HG03565 (cell line): ENCODE data around the gene MYH7B.

Experiments used
- ATAC-seq: cut with Tn5 transposase; IDR thresholded peaks from one replicate; pipeline ENCODE4 v1.9.1; 2021; ENCODE audit warnings: mild to moderate bottlenecking, moderate library complexity; ENCODE audit not compliant: unreplicated experiment

MYH7B gene

GRCh38 chr20:34990231-34990630, 34.6 kb downstream of the MYH7B start:
- ATAC-seq: no peak

DNA sequence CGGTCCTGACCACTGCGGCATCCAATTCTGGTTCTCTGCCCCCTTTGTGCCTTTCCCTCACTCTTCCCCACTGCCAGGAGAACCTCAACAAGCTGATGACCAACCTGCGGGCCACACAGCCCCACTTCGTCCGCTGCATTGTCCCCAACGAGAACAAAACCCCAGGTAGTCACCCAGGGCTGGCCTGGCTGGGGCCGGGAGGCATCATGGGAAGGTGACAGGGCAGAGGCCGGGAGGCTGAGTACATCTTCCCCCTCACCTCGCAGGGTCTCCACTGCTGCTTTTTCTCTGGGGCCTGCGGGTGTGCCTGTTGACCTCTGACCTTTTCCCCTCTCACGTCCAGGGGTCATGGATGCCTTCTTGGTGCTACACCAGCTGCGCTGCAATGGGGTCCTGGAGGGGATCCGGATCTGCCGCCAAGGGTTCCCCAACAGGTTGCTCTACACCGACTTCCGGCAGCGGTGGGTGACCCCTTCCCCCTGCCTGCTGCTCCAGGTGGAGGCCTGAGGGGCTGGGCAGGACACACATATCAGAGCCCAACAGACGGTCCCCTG, 35.1 kb downstream of the MYH7B start:
- no peak for ATAC-seq

DNA sequence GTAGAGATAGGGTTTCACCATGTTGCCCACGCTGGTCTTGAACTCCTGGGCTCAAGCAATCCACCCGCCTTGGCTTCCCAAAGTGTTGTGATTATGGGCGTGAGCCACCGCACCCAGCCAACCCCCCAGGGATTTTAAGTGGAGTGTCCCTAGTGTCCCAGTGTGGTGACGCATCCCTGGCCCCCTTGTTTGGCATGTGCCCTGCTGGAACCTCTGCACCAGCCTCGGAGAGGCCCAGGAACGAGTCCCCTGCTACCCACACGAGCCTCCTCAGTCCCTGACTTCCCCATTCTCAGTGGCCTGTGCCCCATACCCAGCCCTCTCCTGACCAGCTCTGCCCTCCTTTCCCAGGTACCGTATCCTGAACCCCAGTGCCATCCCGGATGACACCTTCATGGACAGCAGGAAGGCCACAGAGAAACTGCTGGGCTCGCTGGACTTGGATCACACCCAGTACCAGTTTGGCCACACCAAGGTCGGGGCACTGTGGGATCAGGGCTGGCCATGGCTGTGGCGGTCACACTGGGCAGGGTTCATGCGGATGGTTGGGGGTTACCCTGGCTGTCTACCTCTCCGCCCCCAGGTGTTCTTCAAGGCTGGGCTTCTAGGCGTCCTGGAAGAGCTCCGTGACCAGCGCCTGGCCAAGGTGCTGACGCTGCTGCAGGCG, 37.2 kb downstream of the MYH7B start:
- ATAC-seq: no peak

- no peak for ATAC-seq
Measured at GRCh38 chr20:34993941-34994508, 38.4 kb downstream of the MYH7B start.

DNA sequence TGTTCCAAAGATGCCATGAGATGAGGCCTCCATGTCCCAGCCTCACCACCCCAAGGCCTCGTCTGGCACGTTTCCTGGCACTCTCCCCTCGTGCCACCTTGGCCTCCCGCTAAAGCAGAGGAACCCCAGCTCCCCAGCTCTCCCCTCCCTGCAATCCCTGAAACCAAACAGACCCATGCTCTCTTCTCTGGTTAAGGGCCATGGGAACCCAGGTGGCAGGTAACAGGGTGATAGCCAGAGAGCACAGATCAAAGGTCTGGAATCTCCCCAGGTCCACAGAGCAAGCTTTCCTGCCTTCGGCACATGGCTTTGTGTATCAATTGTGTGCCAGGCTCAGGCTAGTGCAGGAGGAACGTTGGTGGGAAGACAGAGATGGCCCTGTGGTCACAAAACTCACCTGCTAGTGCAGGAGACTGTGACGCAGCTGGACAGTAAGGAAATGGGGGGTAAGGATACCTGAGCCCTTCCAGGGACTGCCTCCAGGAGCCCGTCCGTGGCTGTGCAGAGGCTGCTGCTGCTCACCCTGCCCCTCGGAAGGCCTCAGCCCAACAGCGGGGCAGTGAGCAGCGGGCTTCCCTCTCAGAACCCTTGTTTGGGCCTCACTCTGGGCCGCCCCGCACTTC, 39.0 kb downstream of the MYH7B start:
- ATAC-seq: no peak

GRCh38 chr20:34995192-34995591, 39.5 kb downstream of the MYH7B start:
- no peak for ATAC-seq

DNA sequence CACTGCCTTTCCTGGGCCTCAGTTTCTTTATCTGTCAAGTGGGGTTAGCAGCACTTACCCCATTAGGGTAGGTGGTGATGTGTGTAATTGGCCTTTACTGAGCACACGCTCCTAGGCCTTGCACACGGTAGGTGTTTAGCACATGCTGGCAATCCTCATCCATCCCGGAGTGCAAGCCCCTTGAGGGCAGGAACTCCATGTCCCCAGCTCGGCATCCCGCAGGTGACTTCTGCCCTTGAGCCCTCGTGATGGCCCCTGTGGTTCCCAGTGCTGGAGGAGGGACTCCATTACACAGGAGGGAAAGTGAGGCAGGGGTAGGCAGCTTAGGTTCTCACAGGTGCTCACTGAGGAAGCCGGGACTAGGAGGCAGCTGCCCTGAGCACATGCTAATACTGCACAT, 40.0 kb downstream of the MYH7B start:
- no peak for ATAC-seq

- no peak for ATAC-seq
Measured at GRCh38 chr20:34996243-34997028, 40.8 kb downstream of the MYH7B start.

GRCh38 chr20:34997131-34997561, 41.5 kb downstream of the MYH7B start:
- no peak for ATAC-seq

GRCh38 chr20:34997774-34998173, 42.1 kb downstream of the MYH7B start:
- no peak for ATAC-seq

- no peak for ATAC-seq
Measured at GRCh38 chr20:34998331-34998950, 42.8 kb downstream of the MYH7B start.

- ATAC-seq: no peak
Measured at GRCh38 chr20:34999021-34999451, 43.4 kb downstream of the MYH7B start.

DNA sequence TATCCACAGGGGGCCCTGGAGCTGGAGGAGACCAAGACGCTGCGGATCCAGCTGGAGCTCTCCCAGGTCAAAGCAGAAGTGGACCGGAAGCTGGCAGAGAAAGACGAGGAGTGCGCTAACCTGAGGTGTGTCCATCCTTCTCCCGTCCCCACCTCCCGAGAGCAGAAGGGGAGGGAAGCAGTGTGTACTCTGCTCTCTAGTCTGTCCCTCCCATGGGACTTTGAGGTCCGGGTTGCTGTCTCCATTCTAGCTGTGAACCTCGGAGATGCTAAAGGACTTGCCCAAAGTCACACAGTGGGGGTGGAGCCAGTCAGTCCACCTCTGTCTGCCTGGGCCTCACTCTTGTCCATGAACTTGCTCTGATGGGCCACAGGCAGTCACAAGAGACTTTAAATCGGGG, 44.1 kb downstream of the MYH7B start:
- no peak for ATAC-seq

DNA sequence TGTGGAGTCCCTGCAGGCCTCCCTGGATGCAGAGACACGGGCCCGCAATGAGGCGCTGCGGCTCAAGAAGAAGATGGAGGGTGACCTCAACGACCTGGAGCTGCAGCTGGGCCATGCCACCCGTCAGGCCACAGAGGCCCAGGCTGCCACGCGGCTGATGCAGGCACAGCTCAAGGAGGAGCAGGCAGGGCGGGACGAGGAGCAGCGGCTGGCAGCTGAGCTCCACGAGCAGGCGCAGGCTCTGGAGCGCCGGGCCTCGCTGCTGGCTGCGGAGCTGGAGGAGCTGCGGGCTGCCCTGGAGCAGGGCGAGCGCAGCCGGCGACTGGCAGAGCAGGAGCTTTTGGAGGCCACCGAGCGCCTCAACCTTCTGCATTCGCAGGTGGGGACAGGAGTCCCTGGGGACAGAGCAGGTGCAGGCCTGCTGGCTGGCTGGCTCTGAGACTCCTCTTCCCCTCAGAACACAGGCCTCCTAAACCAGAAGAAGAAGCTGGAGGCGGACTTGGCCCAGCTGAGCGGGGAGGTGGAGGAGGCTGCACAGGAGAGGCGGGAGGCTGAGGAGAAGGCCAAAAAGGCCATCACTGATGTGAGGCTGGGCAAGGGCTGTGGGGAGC, 44.7 kb downstream of the MYH7B start:
- no peak for ATAC-seq

DNA sequence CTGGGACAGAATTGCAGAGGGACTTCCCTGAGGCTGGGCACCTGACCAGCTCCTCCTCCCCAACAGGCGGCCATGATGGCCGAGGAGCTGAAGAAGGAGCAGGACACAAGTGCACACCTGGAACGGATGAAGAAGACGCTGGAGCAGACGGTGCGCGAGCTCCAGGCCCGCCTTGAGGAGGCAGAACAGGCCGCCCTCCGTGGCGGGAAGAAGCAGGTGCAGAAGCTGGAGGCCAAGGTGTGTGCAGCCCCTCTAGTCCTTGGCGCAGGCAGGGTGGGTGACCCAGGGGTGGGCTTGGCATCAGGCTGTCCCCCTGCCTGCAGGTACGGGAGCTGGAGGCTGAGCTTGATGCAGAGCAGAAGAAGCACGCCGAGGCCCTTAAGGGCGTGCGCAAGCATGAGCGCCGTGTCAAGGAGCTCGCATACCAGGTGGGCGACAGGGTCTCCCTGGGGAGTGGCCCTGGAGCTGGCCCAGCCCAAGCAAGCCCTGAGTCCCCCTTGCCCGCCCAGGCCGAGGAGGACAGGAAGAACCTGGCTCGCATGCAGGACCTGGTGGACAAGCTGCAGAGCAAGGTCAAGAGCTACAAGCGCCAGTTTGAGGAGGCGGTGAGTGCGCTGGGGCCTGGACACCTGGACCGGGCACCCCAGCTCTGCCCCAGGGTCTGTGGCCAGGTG, 45.4 kb downstream of the MYH7B start:
- ATAC-seq: no peak

DNA sequence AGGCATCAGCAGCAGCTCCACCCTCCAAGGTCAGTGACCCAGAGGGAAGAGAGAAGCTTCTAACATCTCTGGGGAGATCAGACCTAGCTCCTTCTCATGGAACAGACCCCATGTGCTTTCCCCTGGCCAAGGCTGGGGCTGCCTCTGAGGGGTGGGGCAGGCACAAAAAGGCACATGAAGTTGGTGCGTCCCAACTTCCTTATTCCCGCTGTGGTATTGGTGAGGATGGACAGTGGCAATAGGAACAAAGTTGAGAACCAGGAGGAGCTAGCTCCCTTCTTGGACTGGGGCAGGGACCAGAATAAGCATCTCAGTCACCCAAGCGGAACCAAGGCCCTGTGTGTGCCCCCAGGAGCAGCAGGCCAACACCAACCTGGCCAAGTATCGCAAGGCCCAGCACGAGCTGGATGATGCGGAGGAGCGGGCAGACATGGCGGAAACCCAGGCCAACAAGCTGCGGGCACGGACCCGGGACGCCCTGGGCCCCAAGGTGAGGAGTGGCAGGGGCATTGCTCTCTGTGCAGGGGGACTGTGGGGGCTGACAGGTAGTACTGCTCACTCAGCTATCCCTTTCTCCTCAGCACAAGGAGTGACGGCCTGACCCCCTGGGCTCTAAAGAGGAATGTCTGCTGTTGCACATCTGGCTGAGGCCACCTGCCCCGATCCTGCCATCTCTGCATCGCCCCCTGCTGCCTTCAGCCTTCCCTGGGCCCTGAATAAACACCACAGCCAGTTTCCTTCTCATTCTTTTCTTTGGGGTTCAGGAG, 46.1 kb downstream of the MYH7B start:
- no peak for ATAC-seq

GRCh38 chr20:35002426-35003210, 47.0 kb downstream of the MYH7B start:
- no peak for ATAC-seq
